GM15510 (cell line): Measurements from ENCODE around the gene MIDN.

Experiments
- POLR2A ChIP-seq: IDR thresholded peaks from 3 replicates; pipeline ENCODE4 v1.6.1; 2011; ENCODE audit warnings: borderline replicate concordance; ENCODE audit not compliant: insufficient read length; ENCODE audit errors: extremely low read depth

Gene MIDN

GRCh38 chr19:1283207-1283916 is 35.0 kb downstream of the MIDN start:
- TF ChIP-seq POLR2A, result no peak

- no peak for TF ChIP-seq POLR2A
Observed at GRCh38 chr19:1283917-1284292, 35.5 kb downstream of the MIDN start.

GRCh38 chr19:1284293-1284978 is 36.1 kb downstream of the MIDN start:
- no peak for TF ChIP-seq POLR2A

GRCh38 chr19:1284979-1285736 is 36.8 kb downstream of the MIDN start:
- no peak for TF ChIP-seq POLR2A

GRCh38 chr19:1285737-1286360 is 37.5 kb downstream of the MIDN start, which contains the start of gene EFNA2:
TSS of gene EFNA2 (plus strand) at chr19:1285873. CDS start at chr19:1286169, 296 bp downstream.
- TF ChIP-seq POLR2A, result no peak

- TF ChIP-seq POLR2A, result no peak
Observed at GRCh38 chr19:1286487-1287353, 38.3 kb downstream of the MIDN start.

- no peak for TF ChIP-seq POLR2A
Observed at GRCh38 chr19:1287354-1288225, 39.2 kb downstream of the MIDN start.

- TF ChIP-seq POLR2A, result no peak
Observed at GRCh38 chr19:1288226-1288612, 39.8 kb downstream of the MIDN start.

GRCh38 chr19:1288833-1289685 is 40.7 kb downstream of the MIDN start:
- no peak for TF ChIP-seq POLR2A

GRCh38 chr19:1289686-1290025 is 41.3 kb downstream of the MIDN start:
- TF ChIP-seq POLR2A, result no peak

GRCh38 chr19:1290196-1290702 is 41.9 kb downstream of the MIDN start:
- TF ChIP-seq POLR2A, result no peak
